KMS-11 (cell line): ENCODE measurements around the gene BTD.
A peak's percentile ranks its signal among the peaks of the same experiment; 100 is the strongest.

ENCODE experiments used
- H2AFZ ChIP-seq: fragments of 200-600 bp; sonication (generic); 2 replicates; pipeline ENCODE4 v1.6.1; 2016; ENCODE audit warnings: antibody characterized with exemption, mixed run types, low read depth
- H3K27ac ChIP-seq: fragments of 200-600 bp; sonication (generic); 2 replicates; pipeline ENCODE4 v1.6.1; 2016; ENCODE audit warnings: mild to moderate bottlenecking, mixed run types
- H3K27me3 ChIP-seq: fragments of 200-600 bp; sonication (generic); 2 replicates; pipeline ENCODE4 v1.6.1; 2017; ENCODE audit warnings: mild to moderate bottlenecking, low read depth, mixed run types, moderate library complexity; ENCODE audit not compliant: insufficient read depth
- H3K36me3 ChIP-seq: fragments of 200-600 bp; sonication (generic); 2 replicates; pipeline ENCODE4 v1.6.1; 2017; ENCODE audit warnings: mild to moderate bottlenecking, mixed run types; ENCODE audit not compliant: insufficient read depth
- H3K4me1 ChIP-seq: fragments of 200-600 bp; sonication (generic); 2 replicates; pipeline ENCODE4 v1.6.1; 2016; ENCODE audit warnings: mild to moderate bottlenecking, low read depth, mixed run types; ENCODE audit not compliant: poor library complexity, severe bottlenecking
- H3K4me2 ChIP-seq: fragments of 200-600 bp; sonication (generic); 2 replicates; pipeline ENCODE4 v1.7.0; 2016; ENCODE audit warnings: mild to moderate bottlenecking, mixed run types
- H3K4me3 ChIP-seq: fragments of 200-600 bp; sonication (generic); IDR thresholded peaks from 2 replicates; pipeline ENCODE4 v1.6.1; 2017; ENCODE audit warnings: low read depth, low read length, mixed read lengths; ENCODE audit not compliant: insufficient read depth
- H3K79me2 ChIP-seq: fragments of 200-600 bp; sonication (generic); 2 replicates; pipeline ENCODE4 v1.6.1; 2016; ENCODE audit warnings: low read depth, mixed run types; ENCODE audit not compliant: insufficient read depth
- H3K9ac ChIP-seq: fragments of 200-600 bp; sonication (generic); 2 replicates; pipeline ENCODE4 v1.6.1; 2016; ENCODE audit warnings: mild to moderate bottlenecking, mixed run types
- H4K20me1 ChIP-seq: fragments of 200-600 bp; sonication (generic); 2 replicates; pipeline ENCODE4 v1.6.1; 2016; ENCODE audit warnings: mild to moderate bottlenecking, mixed run types; ENCODE audit not compliant: insufficient read depth
- TF ChIP-seq, protein P1 (sequence below): fragments of 200-600 bp; sonication (generic); conservative IDR thresholded peaks from 2 replicates; pipeline ENCODE4 v1.6.1; 2017; ENCODE audit warnings: low read depth, mild to moderate bottlenecking, antibody characterized with exemption, low read length, moderate library complexity, mixed read lengths

Gene BTD

DNA sequence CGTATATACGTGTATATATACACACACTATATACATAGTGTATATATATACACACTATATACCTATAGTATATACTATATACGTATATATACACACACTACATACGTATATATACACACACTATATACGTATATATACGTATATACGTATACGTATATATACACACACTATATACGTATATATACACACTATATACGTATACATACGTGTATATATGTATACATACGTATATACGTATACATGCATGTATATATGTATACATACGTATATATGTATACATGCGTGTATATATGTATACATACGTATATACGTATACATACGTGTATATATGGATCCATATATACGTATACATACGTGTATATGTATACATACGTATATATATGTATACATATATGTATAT is 9.6 kb upstream of the BTD start:
- Histone ChIP-seq H4K20me1 (no peaks in the 10 kb centered on the region), H3K4me2 (no peak overlapping the region), H3K27me3 (no peaks in the 10 kb centered on the region), H2AFZ (no peak overlapping the region), H3K4me3 (no peak overlapping the region), H3K4me1 (no peaks in the 10 kb centered on the region), H3K79me2 (no peaks in the 10 kb centered on the region), H3K9ac (no peak overlapping the region), H3K27ac (no peak overlapping the region), H3K36me3 (no peaks in the 10 kb centered on the region)
- TF ChIP-seq, protein P1, sequence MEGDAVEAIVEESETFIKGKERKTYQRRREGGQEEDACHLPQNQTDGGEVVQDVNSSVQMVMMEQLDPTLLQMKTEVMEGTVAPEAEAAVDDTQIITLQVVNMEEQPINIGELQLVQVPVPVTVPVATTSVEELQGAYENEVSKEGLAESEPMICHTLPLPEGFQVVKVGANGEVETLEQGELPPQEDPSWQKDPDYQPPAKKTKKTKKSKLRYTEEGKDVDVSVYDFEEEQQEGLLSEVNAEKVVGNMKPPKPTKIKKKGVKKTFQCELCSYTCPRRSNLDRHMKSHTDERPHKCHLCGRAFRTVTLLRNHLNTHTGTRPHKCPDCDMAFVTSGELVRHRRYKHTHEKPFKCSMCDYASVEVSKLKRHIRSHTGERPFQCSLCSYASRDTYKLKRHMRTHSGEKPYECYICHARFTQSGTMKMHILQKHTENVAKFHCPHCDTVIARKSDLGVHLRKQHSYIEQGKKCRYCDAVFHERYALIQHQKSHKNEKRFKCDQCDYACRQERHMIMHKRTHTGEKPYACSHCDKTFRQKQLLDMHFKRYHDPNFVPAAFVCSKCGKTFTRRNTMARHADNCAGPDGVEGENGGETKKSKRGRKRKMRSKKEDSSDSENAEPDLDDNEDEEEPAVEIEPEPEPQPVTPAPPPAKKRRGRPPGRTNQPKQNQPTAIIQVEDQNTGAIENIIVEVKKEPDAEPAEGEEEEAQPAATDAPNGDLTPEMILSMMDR: no peak

DNA sequence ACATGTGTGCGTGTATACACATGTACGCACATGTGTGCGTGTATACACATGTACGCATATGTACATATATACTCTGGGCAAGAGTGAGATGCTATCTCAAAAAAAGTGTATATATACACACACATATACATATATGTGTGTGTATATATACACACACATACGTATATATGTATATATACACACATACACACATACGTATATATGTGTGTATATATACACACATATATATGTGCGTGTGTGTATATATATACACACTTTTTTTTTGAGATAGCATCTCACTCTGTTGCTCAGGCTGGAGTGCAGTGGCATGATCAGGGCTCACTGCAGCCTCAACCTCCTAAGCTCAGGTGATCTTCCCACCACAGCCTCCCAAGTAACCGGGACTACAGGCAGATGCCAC is 8.6 kb upstream of the BTD start:
- Histone ChIP-seq H3K36me3 (no peaks in the 10 kb centered on the region), H3K4me1 (no peaks in the 10 kb centered on the region), H3K79me2 (no peaks in the 10 kb centered on the region), H2AFZ (no peak overlapping the region), H3K27ac (no peak overlapping the region), H3K27me3 (no peaks in the 10 kb centered on the region), H3K4me2 (no peak overlapping the region), H3K4me3 (no peak overlapping the region), H3K9ac (no peak overlapping the region), H4K20me1 (no peaks in the 10 kb centered on the region)
- TF ChIP-seq, protein P1: no peak

DNA sequence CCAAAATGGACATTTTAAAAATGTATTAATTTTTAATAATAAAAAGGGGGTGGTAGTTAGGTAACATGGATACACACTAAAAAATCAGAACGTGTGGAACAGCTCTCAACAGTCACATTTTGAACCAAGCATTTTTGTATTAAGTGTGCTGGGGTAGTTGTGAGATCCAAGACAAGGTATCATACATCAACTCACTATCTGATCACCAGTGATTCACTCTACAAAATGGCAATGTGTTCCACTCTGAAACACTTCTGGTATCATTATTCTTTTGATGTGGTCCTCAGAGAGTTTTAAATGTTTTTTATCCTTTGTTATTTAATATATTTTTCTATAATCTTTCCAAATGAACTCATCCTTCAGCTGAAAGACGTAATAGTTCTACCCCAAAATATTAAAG is 5.6 kb upstream of the BTD start:
- Histone ChIP-seq H3K79me2 (no peaks in the 10 kb centered on the region), H3K4me2 (no peak overlapping the region), H3K4me1 (peaks cover 3% of the 10 kb centered on the region), H3K27ac (no peak overlapping the region), H3K27me3 (no peaks in the 10 kb centered on the region), H3K36me3 (no peaks in the 10 kb centered on the region), H4K20me1 (no peaks in the 10 kb centered on the region), H3K9ac (no peak overlapping the region), H3K4me3 (no peak overlapping the region), H2AFZ (no peak overlapping the region)
- TF ChIP-seq, protein P1: no peak

DNA sequence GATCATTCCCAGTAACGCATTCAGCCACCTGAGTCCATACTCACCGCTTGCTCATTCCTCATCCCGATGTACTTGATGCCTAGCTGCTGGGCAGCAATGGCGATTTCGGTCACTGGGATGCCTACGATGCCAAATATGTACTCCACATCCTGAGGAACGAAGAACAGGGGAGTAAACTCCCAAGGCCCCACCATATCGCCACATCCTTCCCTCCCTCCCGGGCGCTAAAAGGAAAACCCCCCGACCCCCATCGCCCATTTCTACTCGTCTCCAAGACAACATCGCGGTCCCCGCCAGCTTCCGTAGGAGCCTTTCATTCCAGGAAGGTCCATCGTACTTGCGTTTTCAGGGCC is 523 bp upstream of the BTD start:
- peak overlapping the region; percentile 84 for H3K4me2 ChIP-seq
- peak overlapping the region; percentile 47; the same call in 1 of the 2 replicates for H3K9ac ChIP-seq
- H4K20me1 ChIP-seq: no peaks in the 10 kb centered on the region
- H3K4me1 ChIP-seq: peaks cover 6% of the 10 kb centered on the region
- H3K36me3 ChIP-seq: no peaks in the 10 kb centered on the region
- no peaks in the 10 kb centered on the region for H3K79me2 ChIP-seq
- H3K27me3 ChIP-seq: no peaks in the 10 kb centered on the region
- peak overlapping the region; percentile 40; the same call in 1 of the 2 replicates for H3K27ac ChIP-seq
- TF ChIP-seq, protein P1: no peak
- H2AFZ ChIP-seq: peak overlapping the region; percentile 81; the same call in 1 of the 2 replicates
- peak overlapping the region; percentile 81 for H3K4me3 ChIP-seq
